ENCODE results near the gene SHROOM3.
A peak's percentile ranks its signal among the peaks of the same experiment; 100 is the strongest.

The SHROOM3 gene

DNA sequence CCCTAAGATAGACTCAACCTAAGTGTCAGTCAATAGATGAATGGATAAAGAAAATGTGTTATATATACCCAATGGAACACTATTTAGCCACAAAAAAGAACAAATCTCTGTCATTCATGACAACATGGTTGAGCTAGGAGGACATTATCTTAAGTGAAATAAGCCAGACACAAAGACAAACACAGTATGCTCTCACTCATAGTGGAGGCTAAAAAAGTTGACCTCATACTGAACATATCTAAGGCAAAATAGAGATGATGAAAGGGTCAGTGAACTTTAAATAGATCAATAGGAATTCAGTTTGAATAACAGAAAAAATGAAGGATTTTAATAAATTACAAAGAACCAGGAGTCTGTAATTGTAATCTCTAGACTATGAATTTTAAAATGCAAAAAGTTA is 356.4 kb downstream of the SHROOM3 start:
- no peak for DNase-seq

DNA sequence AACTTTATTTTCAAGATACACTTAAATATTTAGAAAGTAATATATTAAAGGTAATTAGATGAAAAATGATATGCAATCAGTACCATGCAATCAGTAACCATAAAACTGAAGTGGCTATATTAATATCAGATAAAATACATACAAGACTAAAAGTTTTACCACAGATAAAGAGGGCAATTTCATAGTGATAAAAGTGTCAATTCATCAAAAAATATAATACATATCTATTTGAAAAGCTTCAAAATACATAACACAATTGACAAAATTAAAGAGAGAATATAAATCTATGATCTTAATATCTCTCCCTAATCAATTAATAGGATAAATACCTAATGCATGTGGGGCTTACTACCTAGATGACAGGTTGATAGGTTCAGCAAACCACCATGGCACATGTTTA is 357.4 kb downstream of the SHROOM3 start:
- DNase-seq = no peak

DNA sequence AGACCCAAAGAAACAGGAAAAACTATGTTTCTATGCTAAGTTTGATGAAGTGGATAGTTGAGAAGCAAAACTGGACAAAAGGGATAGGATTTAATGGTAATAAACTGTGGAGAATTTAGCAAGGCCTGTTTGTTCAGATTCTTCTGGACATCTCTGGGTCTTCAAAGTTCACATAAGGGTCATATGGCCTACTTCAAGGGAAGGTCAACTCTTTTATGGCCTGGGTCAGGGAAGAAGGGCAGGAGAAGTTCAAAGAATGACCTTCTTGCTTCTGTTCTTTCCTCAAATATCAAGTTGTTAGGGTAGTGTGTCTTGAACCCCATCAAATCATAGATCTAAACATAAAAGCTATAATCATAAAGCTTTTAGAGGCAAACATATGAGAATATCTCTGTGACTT is 360.2 kb downstream of the SHROOM3 start:
- no peak for DNase-seq

DNA sequence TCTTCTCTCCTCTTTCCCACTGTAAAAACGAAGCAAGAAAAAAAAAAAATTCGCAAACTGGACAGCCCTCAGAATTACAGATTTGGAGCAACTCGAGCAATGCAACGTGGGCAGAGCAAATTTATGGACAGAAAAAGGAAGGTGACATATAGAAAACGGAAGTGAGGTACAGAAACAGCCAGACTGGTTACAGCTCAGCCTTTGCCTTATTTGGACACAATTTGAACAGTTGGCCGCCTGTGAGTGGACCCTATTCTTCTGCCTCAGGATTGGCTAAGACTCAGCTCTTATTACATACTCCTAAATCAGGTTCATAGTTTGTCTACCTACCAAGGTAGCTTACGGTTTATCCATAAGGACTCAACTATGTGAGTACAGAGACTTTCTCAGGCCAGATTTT is 364.1 kb downstream of the SHROOM3 start:
- no peak for DNase-seq

DNA sequence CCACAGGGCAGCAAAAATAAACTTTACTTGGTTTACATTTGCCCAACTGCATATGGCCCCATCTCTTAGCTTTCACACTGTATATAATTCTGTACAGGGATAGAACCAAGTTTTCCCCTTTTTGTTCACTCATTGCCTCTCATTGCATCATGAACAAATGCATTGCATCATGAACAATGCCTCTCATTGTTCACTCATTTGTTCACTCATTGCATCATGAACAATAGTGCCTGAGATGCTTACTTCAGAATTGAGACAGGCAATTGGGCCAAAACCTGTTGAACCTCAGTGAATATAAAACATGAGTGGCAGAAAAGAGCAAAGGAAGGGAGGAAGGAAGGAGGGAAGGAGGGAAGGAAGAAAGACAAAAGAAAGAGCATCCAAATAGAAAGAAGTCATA is 364.7 kb downstream of the SHROOM3 start:
- peak; percentile 34 for DNase-seq

DNA sequence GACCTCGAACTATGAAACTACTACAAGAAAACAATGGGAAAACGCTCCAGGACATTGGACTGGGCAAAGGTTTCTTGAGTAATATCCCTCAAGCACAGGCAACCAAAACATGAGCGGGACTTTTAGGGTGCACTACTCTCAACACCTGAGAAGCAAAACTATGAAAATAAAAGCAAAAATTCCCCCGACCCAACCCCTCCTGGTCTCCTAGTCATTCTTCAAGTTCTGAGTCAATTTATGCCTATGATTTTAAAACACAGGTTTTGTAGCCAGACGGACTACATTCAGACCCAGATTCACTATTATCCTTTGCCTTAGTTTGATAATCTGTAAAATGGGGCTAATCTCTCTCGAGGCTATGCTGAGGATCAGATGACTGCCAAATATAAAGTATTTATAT is 365.9 kb downstream of the SHROOM3 start:
- no peak for DNase-seq

DNA sequence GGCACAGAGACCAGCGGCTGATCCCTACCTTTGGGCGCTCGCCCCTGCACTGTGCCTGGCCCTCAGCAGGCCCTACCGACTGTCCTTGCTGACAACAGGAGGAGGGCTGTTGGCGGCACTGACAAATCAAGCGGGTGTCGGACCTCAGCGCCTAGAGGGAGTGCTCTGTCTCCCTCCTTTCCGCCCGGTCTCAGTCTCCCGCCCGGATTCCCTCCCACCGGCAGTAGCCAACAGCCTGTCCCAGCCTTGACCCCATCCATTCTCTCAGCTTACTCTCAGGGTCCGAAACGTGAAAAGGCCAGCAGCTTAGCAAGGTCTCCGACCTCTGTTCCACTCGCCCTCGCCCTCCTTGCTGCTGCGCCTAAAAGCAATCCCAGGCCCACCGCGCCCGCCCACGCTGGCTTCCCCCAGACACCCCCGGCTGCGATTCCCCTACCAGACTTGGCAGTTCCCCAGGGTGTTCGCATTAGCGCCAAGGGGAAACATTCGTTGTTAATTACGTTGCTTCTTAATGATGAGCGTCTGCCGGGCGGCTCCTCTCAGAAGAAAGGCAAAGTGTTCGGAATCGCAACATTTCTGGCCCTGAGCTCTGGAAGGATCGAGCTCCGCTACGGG is 366.7 kb downstream of the SHROOM3 start:
- DNase-seq = peak; percentile 68

DNA sequence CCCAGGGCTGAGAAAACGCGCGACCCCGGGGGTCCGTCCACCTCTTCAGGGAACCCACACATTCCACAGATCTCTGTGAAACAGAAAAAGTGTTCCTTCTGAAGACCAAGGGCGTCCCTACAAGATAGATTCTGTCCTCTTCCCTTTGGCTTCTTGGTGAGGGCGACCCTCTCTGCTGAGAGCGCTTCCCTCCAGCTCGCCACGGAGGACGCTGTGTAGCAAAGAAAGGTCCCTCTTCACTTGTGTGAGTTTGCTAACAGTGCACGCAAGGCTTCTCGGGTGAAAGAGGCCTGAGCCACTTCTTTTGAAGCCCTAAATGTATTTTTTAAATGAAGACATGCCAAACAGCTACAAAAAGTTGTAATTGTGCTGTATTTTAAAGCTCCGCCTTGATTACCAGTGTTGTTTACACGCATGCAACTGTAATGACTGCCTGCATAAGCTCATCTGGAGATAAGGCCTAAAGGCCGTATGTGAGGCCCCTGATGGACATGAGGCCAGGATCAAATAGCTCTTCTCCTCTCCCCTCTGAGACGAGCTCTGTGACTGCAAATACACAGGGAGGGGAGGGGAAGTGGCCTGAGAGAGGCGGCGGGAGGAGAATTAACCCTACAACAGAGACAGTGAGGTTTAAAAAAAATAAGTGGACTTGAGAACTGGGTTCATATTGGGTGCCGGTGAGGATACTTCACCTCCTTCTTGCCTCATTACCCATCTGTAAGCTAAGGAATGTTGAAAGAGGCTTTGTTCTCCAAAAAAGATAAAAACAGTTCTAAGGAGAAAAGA is 367.4 kb downstream of the SHROOM3 start:
- peak; percentile 33 for DNase-seq

DNA sequence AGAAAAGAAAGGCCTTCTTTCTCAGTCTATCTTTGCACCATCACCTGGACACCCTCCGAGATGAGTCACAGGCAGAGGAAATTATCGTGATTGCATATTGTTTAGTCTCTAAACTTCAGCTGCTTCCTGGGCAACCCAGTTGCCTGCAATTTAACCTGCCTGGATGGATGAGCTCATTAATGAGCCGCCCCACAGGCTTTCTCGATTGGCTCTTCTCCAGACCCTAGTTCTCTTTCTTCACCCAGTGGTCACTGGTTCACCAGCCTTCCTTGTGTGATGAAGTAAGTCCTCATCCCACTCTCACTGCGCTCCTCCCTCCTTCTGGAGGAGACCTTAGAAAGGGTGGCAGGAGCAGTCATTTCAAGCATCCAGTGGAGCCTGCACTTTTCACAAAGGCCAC is 368.5 kb downstream of the SHROOM3 start:
- DNase-seq = peak; percentile 90

DNA sequence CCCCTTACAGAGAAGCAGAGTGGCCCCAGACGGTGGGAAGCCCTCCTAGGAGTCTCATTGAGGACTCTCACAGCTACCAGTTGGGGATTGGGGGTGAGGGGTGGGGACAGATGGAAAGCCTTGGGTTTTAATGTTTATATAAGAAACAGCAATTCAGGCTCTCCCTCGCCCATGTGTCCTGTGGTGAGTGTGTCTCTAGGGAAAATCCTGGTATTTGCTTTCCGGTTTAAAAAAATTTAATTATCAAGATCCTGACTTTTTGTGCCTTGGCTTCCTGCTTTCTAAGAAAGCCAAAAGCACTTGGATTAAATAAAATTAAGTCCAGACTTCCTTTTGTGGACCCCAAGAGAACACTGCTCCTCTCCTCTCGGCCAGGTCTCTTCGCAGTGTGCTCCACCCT is 369.1 kb downstream of the SHROOM3 start:
- peak; percentile 83 for DNase-seq

DNA sequence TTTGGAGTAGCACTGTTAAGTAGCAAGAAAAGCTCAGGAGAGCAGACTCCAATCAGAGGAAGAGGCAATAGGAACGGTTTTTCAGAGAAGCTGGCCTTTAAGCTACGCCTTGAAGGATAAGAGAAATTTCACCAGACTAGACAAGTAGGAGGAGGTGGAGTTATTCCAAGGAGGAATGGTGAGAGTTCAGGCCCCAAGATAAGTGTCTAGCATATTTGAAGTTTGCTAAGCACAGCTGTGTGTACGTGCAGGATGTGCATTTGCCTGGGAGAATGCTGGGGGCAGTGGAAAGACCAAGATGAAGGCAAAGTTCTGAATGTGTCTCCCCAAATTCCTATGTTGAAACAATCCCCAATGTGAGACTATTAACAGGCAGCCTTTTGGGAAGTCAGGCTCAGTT is 371.3 kb downstream of the SHROOM3 start:
- peak; percentile 50 for DNase-seq

DNA sequence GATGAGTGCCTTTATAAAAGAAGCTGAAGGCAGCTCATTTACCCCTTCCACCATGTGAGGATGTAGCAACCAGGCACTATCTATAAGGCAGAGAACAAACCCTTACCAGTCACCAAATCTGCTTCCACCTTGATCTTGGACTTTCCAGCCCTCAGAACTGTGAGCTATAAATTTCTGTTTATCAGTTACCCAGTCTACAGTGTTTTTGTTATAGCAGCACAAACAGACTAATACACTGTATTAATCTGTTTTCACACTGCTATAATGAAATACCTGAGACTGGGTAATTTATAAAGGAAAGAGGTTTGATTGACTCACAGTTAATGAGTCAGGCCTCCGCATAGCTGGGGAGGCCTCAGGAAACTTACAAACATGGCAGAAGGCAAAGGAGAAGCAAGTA is 371.7 kb downstream of the SHROOM3 start:
- no peak for DNase-seq

DNA sequence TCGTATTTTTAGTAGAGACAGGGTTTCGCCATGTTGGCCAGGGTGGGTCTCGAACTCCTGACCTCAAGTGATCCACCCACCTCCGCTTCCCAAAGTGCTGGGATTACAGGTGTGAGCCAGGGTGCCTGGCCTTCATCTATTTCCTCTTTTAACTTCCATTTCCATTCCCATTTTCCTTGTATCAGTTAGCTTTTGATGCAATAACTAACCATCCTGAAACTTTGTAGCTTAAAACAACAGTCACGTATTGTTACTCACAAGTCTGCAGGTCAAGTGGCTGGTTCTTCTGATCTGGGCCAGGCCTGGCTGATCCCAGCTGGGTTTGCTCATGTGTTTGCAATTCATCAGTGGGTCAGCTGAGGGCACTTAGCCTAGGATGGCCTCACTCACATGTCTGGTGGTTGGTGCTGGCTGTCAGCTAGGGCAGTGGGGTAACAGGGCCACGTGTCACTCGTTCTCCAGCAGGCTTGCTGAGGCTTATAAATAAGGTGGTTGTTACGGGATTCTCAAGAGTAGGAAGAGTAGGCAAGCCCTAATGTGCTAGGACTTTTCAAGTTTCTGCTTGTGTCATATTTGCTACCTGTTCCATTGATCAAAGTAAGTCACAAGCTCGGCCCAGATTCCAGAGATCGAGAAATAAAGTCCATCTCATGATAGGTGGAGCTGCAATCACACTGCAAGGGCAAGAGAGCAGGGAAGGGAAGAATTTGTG is 374.7 kb downstream of the SHROOM3 start:
- no peak for DNase-seq

DNA sequence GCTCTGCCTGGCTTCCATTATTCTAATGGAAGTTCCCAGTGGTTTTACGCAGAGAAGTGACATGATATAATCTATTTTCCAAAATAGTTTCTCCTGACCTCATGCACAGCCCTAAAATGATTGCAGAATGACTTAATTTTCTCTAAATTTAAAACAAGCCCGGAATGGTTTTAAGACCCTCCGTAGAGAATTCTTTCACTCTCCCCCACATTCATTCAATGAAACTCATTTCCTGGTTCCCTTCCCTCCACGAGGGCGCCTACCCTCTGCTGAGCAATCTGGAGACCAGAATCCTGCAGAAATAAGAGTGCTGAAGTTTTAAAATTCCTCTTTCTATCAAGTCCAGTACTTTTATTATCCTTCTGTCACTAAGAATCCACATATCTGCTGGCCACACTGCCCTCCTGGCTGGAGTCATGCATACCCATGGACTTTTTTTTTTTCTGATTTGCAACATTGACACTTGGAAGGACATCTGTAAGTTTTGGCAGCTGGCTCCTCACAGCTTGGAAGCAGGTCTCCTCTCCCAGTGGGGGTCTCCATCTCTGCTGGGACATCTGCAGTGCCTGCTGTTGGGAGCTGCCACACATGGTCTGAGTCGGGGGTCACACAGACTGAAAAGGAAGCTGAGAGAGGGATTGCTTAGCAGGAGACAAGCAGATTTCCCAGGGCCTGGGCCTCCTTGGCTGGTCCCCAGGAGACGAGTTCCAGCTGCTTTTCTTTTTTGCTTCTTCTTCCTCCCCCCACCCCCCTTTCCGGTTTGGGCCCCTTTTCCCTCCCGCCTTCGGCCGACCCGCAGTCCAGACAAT is 376.8 kb downstream of the SHROOM3 start:
- DNase-seq = peak; percentile 93

DNA sequence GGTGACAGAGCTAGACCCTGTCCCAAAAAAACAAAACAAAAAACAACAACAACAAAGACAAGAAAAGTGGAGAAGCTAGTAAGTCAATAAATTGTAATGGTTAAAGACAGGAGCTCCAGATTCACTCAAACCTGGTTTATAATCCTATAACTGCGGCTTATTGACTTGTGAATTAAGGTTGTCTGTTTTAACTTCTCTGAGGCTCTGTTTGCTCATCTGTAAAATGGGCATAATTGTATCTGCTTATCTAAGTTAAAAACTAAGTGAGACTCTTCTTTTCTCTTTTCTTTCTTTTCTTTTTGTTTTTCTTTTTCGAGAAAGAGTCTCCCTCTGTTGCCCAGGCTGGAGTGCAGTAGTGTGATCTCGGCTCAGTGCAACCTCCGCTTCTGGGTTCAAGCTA is 378.0 kb downstream of the SHROOM3 start:
- no peak for DNase-seq

DNA sequence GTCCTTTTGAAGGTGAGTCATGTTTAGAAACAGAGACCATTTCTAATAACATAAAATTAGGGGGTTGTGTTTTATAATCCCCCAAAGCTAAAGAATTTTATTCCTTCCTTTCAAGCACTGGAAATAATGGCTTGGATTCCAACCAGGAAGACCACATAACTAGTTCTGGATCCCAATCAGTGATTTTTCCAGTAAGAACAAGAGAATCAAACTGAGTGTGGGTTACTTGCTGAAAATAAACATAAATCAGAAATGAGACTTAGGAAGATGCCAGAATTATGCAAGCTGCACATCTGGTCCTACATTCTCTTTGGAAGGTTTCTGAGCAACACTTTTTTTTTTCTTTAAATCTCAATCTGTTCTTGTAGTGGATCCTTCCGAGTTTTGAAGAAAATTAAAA is 386.6 kb downstream of the SHROOM3 start:
- DNase-seq = peak; percentile 98

DNA sequence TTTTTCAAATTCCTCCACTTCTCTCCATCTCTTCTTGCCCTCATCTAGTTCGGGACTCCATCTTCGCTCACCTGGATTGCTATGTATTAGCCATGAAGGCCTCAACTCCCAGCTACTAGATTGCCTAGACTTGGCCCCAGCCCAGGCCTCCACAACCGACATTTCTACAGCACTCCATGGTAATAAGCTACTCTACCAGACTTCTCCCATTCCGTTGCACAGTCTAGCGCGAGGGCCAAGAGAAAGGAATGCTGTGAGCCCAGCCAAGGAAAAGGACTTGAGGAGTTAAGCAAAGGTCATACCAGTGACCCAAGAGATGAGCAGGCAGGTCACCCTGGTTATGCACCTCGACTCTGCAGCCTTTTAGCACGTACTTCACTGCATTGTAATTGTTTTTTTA is 387.3 kb downstream of the SHROOM3 start:
- DNase-seq = peak; percentile 68

DNA sequence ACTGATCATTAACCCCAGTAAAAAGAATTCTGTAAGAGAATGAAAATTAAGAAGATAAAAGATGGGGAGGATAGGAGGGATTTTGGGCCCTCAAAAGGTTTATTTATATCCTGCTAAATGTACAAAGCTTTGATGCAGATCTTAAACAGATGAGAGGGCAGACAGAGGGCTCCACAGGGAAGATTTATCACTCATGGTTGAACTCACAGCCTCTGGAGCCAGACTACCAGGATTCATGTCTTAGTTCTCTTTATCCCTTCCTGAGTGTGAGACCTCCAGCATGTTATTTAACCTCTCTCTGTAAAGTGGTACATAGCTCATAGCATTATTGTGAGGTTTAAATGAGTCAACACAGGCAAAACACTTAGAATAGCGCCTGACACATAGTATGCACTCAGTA is 388.5 kb downstream of the SHROOM3 start:
- DNase-seq = peak; percentile 70

DNA sequence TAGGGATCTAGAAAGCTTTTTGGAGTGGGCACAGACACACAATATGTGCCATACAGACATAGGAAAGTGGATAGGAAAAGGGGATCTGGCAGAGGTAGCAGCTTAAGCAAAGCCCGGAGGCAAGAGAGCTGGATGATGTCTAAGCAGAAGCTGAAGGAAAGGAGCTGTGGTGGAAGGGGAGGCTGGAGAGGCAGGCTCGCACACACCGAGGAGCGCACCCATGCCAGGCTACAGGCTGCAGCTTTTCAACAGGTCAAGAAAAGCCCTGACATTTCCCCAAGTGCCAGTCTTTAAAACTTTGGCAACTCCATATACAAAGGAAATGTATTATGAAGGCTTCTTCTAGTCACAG is 395.6 kb downstream of the SHROOM3 start:
- DNase-seq = no peak

DNA sequence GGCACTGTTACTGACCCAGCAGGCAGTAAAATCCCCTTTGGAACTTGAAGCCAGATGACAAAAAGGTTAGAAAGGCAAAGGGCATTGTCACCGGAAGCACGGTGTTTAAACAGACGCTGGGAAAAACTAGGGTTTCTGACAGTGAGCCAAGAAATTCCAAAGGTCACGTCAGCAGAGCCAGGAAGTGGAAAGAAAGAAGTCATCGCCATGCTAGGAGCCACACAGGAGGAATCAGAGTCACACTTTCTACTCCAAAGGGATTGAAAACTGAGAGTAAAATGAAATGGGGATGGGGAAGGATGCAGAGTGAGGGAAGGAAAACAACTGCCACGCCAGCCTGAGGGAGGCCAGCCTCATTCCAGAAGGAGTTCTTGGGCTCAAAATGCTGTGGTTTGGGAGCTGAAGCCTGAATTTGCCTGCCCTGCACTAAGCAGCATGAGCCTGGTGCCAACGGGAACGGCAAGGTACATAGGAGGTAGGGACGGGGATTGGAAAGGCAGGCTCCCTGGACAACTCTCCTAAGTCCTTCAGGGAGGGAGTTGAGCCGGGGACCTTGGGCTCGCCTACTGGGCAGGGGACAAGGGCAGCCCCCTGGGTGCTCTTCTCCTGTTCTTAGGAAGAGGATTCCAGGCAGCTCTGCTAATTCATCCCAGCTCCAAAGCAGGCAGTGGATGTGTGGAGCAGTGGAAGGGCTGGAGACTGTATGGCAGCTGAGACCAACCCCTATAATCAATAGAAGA is 396.1 kb downstream of the SHROOM3 start:
- peak; percentile 80 for DNase-seq

DNA sequence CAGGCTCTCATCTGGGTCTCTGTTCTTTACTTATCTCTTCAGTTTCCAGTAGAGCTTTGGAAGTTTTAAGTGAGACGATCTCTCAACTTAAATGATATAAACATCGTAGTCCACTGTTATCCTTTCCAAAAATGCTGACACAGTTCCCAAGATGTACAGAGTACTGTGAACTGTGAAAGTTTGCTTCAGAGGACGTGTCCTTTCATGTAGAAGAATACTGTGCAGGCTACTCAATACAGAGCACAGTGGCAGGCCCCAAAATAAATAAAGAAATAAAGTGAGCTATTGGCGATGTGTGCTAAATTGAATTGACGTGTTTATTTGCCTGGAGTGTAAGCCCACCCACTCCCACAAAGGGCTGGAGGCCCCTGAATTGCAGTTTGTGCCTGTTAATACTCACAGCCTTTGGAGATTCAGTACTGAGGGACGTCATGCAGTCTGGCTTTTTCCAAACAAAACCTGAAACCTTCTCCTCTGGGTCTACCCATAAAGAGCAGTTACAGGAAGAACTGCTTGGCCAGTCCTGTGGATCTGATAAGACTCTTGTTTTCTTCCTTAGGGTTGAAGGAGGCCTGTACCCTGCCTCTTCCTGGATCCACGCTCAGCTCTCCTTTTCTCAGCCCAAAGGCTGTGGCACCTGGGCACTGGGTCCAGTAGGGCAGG is 396.8 kb downstream of the SHROOM3 start:
- DNase-seq = no peak
